Measurements from ENCODE around the gene HMGCS2.

DNA sequence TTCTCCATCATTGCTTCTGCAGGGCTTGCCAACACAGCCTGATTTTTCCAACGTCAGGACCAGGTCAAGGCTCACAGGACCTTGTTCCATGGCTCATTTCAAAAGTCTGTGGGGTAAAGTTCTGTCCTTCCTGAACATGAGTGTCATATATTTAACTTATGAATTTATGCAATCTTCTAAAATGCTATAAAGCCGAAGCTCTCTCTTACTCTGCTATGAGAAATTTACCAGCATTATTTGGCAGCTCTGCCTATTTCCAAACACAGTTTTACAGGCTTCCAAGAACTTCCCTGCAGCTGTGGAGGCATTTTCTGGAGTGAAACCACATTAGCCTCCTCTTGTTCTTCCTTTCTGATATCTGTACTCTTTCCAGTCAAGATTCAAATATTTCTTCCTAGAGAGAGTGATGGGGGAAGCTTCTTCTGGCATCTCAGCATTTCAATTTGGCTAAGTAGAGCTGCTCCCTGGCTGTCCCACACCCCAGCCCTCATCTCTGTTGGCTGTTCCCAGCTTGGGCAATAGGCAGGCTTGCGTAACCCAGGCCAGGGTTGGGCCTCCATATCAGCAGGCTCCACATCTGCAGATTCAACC lies 15.6 kb upstream of the HMGCS2 start:
- TF ChIP-seq CTCF (IDR thresholded peaks at IDR 0.05) (no peak), POLR2A (IDR thresholded peaks at IDR 0.05) (no peak)

Measured in tibial nerve (tissue), 3 donors.